Keratinocyte (primary cell): ENCODE measurements around the gene IGHMBP2. TPM values are rescaled to one million over a fixed set of nuclear protein-coding genes. Genes with fewer than 3 reads are reported as not detected.

Source experiments
- DNase-seq: peaks from one replicate; pipeline ENCODE4 v3.0.0-alpha.2; 2011; ENCODE audit warnings: low read depth, missing footprints, low spot score
- FAIRE-seq: peaks from 2 replicates; lab custom pipeline; 2011; peaks lifted over from hg19 to GRCh38; lab: Jason Lieb, UNC
- H2AFZ ChIP-seq: 2 replicates; pipeline ENCODE4 v1.6.0; 2012; ENCODE audit warnings: low read length, control low read depth, inconsistent platforms; ENCODE audit not compliant: control insufficient read depth
- H3K27ac ChIP-seq: 2 replicates; pipeline ENCODE4 v1.5.1; 2011; ENCODE audit warnings: low read length; ENCODE audit not compliant: control insufficient read depth, insufficient read depth
- H3K27me3 ChIP-seq: 3 replicates; pipeline ENCODE4 v1.6.0; 2011; ENCODE audit warnings: low read length; ENCODE audit not compliant: control insufficient read depth, insufficient read depth; ENCODE audit errors: extremely low read depth
- H3K36me3 ChIP-seq, 2 experiments: 2 replicates in 1 of 2; 3 replicates in 1 of 2; pipeline ENCODE4 v1.5.1; 2011; ENCODE audit warnings: low read length in 2 of 2, mild to moderate bottlenecking in 1 of 2; ENCODE audit not compliant: control insufficient read depth in 2 of 2, insufficient read depth in 2 of 2; ENCODE audit errors: extremely low read depth in 1 of 2
- H3K4me1 ChIP-seq: 3 replicates; pipeline ENCODE4 v1.5.1; 2011; ENCODE audit warnings: low read length; ENCODE audit not compliant: control insufficient read depth, insufficient read depth; ENCODE audit errors: extremely low read depth
- H3K4me2 ChIP-seq: 3 replicates; pipeline ENCODE4 v1.6.0; 2011; ENCODE audit warnings: low read depth, low read length; ENCODE audit not compliant: control insufficient read depth, insufficient read depth; ENCODE audit errors: extremely low read depth
- H3K4me3 ChIP-seq, 3 experiments: fragments of 200-600 bp in 1 of 3; sonication (generic) in 1 of 3; 2 replicates in 2 of 3; 3 replicates in 1 of 3; pipeline ENCODE4 v1.5.1; 2011 to 2016; ENCODE audit warnings: low read length in 3 of 3, mild to moderate bottlenecking in 3 of 3, control low read depth in 2 of 3, inconsistent platforms in 1 of 3, low read depth in 1 of 3, mixed read lengths in 1 of 3, mixed run types in 1 of 3, moderate library complexity in 1 of 3; ENCODE audit not compliant: control insufficient read depth in 2 of 3, insufficient read depth in 2 of 3; ENCODE audit errors: extremely low read depth in 1 of 3
- H3K79me2 ChIP-seq: 2 replicates; pipeline ENCODE4 v1.6.0; 2012; ENCODE audit warnings: low read length; ENCODE audit not compliant: control insufficient read depth, insufficient read depth
- H3K9ac ChIP-seq: 3 replicates; pipeline ENCODE4 v1.6.0; 2011; ENCODE audit warnings: low read length; ENCODE audit not compliant: control insufficient read depth, insufficient read depth; ENCODE audit errors: extremely low read depth
- H3K9me1 ChIP-seq: 3 replicates; pipeline ENCODE4 v1.6.0; 2011; ENCODE audit warnings: low read length; ENCODE audit not compliant: control insufficient read depth, insufficient read depth; ENCODE audit errors: extremely low read depth
- H3K9me3 ChIP-seq: 2 replicates; pipeline ENCODE4 v1.5.1; 2012; ENCODE audit warnings: low read depth, low read length; ENCODE audit not compliant: control insufficient read depth
- H4K20me1 ChIP-seq: 3 replicates; pipeline ENCODE4 v1.6.0; 2011; ENCODE audit warnings: low read length; ENCODE audit not compliant: control insufficient read depth, insufficient read depth; ENCODE audit errors: extremely low read depth
- EZH2 ChIP-seq: IDR thresholded peaks from one replicate; pipeline ENCODE4 v1.6.1; 2012; ENCODE audit warnings: inconsistent platforms, mild to moderate bottlenecking, low read length, moderate library complexity
- dilution Hi-C: fragments of 300-500 bp; cut with MboI; formaldehyde crosslinking; loops from one replicate; pipeline ENCODE4 v1.7.0; 2020; ENCODE audit warnings: low sequenced_read_pairs; ENCODE audit not compliant: extremely low pct_ligation_motif_present
- polyA plus RNA-seq, 5 experiments: library from polyadenylated mRNA; depleted of rRNA in 3 of 5; stranded (reverse) in 3 of 5; stranded (forward) in 1 of 5; unstranded in 1 of 5; fragments of >200 nt; gene quantifications; 1 replicate in 1 of 5; 2 replicates in 3 of 5; 3 replicates in 1 of 5; pipeline versions ENCODE4 v1.2.1 to v1.2.3, GENCODE V29; 2011 to 2012; ENCODE audit warnings: missing spikeins in 2 of 5, low read depth in 1 of 5, low replicate concordance in 1 of 5
- TF ChIP-seq, protein P1 (sequence below), 3 experiments: IDR thresholded peaks in 1 of 3; conservative IDR thresholded peaks in 1 of 3; optimal IDR thresholded peaks in 1 of 3; 2 replicates in 2 of 3; 3 replicates in 1 of 3; pipeline versions ENCODE3 to v1.5.1; 2011; ENCODE audit warnings: low read length in 3 of 3, mild to moderate bottlenecking in 3 of 3, moderate library complexity in 2 of 3, control low read depth in 1 of 3, inconsistent platforms in 1 of 3; ENCODE audit not compliant: insufficient read depth in 2 of 3; ENCODE audit errors: extremely low read depth in 1 of 3

The IGHMBP2 gene
- polyA plus RNA-seq, 1 donor (not counting 4 experiments of a cell fraction or from before 2014, with no cell fraction given) = 10.0 TPM

GRCh38 chr11:68862421-68862820, 41.3 kb upstream of the IGHMBP2 start:
- no peak overlapping the region for H3K4me2 ChIP-seq
- no peak overlapping the region for H3K4me3 ChIP-seq
- peaks cover 4% of the 10 kb centered on the region for H3K9me3 ChIP-seq
- no peak overlapping the region for H3K27ac ChIP-seq
- no peaks in the 10 kb centered on the region for H3K9me1 ChIP-seq
- no peaks in the 10 kb centered on the region for H3K36me3 ChIP-seq
- FAIRE-seq = no peak
- H3K4me1 ChIP-seq = peaks cover 2% of the 10 kb centered on the region
- no peaks in the 10 kb centered on the region for H3K79me2 ChIP-seq
- dilution Hi-C loops = no loop called here
- DNase-seq = no peak
- no peak for TF ChIP-seq EZH2
- TF ChIP-seq, protein P1, sequence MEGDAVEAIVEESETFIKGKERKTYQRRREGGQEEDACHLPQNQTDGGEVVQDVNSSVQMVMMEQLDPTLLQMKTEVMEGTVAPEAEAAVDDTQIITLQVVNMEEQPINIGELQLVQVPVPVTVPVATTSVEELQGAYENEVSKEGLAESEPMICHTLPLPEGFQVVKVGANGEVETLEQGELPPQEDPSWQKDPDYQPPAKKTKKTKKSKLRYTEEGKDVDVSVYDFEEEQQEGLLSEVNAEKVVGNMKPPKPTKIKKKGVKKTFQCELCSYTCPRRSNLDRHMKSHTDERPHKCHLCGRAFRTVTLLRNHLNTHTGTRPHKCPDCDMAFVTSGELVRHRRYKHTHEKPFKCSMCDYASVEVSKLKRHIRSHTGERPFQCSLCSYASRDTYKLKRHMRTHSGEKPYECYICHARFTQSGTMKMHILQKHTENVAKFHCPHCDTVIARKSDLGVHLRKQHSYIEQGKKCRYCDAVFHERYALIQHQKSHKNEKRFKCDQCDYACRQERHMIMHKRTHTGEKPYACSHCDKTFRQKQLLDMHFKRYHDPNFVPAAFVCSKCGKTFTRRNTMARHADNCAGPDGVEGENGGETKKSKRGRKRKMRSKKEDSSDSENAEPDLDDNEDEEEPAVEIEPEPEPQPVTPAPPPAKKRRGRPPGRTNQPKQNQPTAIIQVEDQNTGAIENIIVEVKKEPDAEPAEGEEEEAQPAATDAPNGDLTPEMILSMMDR (optimal IDR thresholded peaks at IDR 0.05 in 1 of 3, IDR thresholded peaks at IDR 0.05 in 1 of 3, conservative IDR thresholded peaks at IDR 0.05 in 1 of 3; ENCODE audit: extremely low read depth in 1 of 3, insufficient read depth in 2 of 3, low read length in 3 of 3) = no peak
- no peak overlapping the region for H2AFZ ChIP-seq
- no peak overlapping the region for H3K9ac ChIP-seq
- no peaks in the 10 kb centered on the region for H4K20me1 ChIP-seq
- H3K27me3 ChIP-seq = no peaks in the 10 kb centered on the region

- FAIRE-seq = no peak
- no peaks in the 10 kb centered on the region for H3K9me1 ChIP-seq
- peaks cover 2% of the 10 kb centered on the region for H3K27me3 ChIP-seq
- no peaks in the 10 kb centered on the region for H4K20me1 ChIP-seq
- no peaks in the 10 kb centered on the region for H3K79me2 ChIP-seq
- H2AFZ ChIP-seq = no peak overlapping the region
- TF ChIP-seq, protein P1 (optimal IDR thresholded peaks at IDR 0.05 in 1 of 3, IDR thresholded peaks at IDR 0.05 in 1 of 3, conservative IDR thresholded peaks at IDR 0.05 in 1 of 3; ENCODE audit: extremely low read depth in 1 of 3, insufficient read depth in 2 of 3, low read length in 3 of 3) = no peak
- no peak for TF ChIP-seq EZH2
- no peaks in the 10 kb centered on the region for H3K4me1 ChIP-seq
- DNase-seq = no peak
- dilution Hi-C loops = no loop called here
- no peak overlapping the region for H3K9ac ChIP-seq
- no peak overlapping the region for H3K4me2 ChIP-seq
- no peak overlapping the region for H3K4me3 ChIP-seq
- H3K27ac ChIP-seq = no peak overlapping the region
- no peaks in the 10 kb centered on the region for H3K36me3 ChIP-seq
- peaks cover 4% of the 10 kb centered on the region for H3K9me3 ChIP-seq
These were observed 40.0 kb upstream of the IGHMBP2 start for GRCh38 chr11:68863553-68864265.
